DND-41 (cell line): ENCODE data around the gene CCL3.

Experiments used
- CTCF ChIP-seq: IDR thresholded peaks from 2 replicates; pipeline ENCODE4 v1.5.1; 2012; ENCODE audit warnings: borderline replicate concordance, low read length, moderate library complexity, mild to moderate bottlenecking; ENCODE audit not compliant: poor library complexity, severe bottlenecking; ENCODE audit errors: extremely low read depth
- EZH2 ChIP-seq: IDR thresholded peaks from 3 replicates; pipeline ENCODE4 v1.6.1; 2012; ENCODE audit warnings: borderline replicate concordance, low read depth, mild to moderate bottlenecking, moderate library complexity, low read length, inconsistent platforms; ENCODE audit not compliant: severe bottlenecking

GRCh38 chr17:36049643-36050042 is 40.3 kb downstream of the CCL3 start:
- no peak for TF ChIP-seq EZH2
- TF ChIP-seq CTCF = no peak
